Lower leg skin (tissue), 3 donors: ENCODE results near the gene ACIN1.

Experiments
- CTCF ChIP-seq, 3 donors: fragments of 450-650 bp; IDR thresholded peaks; one replicate each; pipeline ENCODE4 v1.5.1; 2016; ENCODE audit warnings: antibody characterized with exemption in 3 of 3, mild to moderate bottlenecking in 3 of 3, moderate library complexity in 2 of 3
- POLR2A ChIP-seq, 2 donors: fragments of 450-650 bp; IDR thresholded peaks; one replicate each; pipeline ENCODE4 v1.6.1; 2016 to 2017; ENCODE audit warnings: antibody characterized with exemption in 2 of 2, mild to moderate bottlenecking in 1 of 2, moderate library complexity in 1 of 2

- TF ChIP-seq CTCF (IDR thresholded peaks at IDR 0.05) (no peak), POLR2A (IDR thresholded peaks at IDR 0.05) (no peak)
These were observed 32.9 kb downstream of the ACIN1 start for GRCh38 chr14:23062002-23062401.
